PFSK-1 (cell line): ENCODE measurements around the gene SAMD1.

Source experiments
- POLR2AphosphoS5 ChIP-seq: IDR thresholded peaks from 2 replicates; pipeline ENCODE4 v1.6.1; 2012; ENCODE audit warnings: low read depth, mild to moderate bottlenecking, control low read depth, low read length, moderate library complexity
- TF ChIP-seq, protein P1 (sequence below), 2 experiments: IDR thresholded peaks; 2 replicates each; pipeline versions ENCODE4 v1.6.1 to v1.8.0; 2011 to 2012; ENCODE audit warnings: low read depth in 2 of 2, low read length in 2 of 2, control low read depth in 1 of 2, inconsistent platforms in 1 of 2, mild to moderate bottlenecking in 1 of 2, moderate library complexity in 1 of 2; ENCODE audit not compliant: insufficient read depth in 1 of 2

DNA sequence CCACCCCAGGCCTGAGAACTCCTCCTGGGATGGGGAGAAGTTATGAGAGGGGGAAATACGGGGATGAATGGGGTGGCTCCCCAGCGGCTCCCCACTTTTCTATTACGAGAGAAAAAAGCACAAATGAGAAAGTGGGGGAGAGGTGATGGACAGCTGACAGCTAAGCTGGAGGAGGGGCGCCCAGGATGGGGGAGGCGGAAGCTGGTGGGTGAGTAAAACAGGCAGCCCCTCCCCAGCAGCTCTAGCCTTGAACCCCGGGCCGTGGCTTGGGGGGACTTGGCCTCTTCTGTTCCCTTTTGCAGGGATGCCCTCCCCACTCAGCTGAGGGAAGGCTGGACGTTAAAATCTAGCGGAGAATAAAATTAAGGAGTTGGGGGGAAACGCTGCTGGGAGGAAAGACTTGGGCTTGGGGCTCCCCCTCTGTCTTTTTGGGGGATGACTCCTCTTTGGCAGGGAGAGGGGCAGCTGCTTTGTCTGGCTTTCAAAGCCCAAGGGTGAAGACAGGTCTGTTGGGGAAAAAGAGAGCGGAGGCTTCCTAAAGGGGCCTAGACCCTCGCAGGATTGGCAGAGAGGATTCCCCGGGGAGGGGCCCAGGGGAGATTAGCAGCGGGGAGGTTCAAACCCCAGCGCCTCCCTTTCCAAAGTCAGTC lies 1.4 kb upstream of the SAMD1 start:
- TF ChIP-seq POLR2AphosphoS5 = no peak
- TF ChIP-seq, protein P1, sequence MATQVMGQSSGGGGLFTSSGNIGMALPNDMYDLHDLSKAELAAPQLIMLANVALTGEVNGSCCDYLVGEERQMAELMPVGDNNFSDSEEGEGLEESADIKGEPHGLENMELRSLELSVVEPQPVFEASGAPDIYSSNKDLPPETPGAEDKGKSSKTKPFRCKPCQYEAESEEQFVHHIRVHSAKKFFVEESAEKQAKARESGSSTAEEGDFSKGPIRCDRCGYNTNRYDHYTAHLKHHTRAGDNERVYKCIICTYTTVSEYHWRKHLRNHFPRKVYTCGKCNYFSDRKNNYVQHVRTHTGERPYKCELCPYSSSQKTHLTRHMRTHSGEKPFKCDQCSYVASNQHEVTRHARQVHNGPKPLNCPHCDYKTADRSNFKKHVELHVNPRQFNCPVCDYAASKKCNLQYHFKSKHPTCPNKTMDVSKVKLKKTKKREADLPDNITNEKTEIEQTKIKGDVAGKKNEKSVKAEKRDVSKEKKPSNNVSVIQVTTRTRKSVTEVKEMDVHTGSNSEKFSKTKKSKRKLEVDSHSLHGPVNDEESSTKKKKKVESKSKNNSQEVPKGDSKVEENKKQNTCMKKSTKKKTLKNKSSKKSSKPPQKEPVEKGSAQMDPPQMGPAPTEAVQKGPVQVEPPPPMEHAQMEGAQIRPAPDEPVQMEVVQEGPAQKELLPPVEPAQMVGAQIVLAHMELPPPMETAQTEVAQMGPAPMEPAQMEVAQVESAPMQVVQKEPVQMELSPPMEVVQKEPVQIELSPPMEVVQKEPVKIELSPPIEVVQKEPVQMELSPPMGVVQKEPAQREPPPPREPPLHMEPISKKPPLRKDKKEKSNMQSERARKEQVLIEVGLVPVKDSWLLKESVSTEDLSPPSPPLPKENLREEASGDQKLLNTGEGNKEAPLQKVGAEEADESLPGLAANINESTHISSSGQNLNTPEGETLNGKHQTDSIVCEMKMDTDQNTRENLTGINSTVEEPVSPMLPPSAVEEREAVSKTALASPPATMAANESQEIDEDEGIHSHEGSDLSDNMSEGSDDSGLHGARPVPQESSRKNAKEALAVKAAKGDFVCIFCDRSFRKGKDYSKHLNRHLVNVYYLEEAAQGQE (IDR thresholded peaks at IDR 0.05; ENCODE audit: insufficient read depth in 1 of 2, low read depth in 2 of 2, low read length in 2 of 2) = no peak
